Stimulated activated CD8-positive, alpha-beta memory T cell treated with anti-CD3 and anti-CD28 coated beads, Interleukin-12 subunit alpha, Interleukin-12 subunit beta, amount 100 ng/mL, for 4 hours (primary cell): ENCODE measurements around the gene LCE1B.

ENCODE experiments used
- DNase-seq: peaks from one replicate; pipeline ENCODE4 v3.0.0-alpha.2; 2020; ENCODE audit warnings: low read depth

The LCE1B gene

DNA sequence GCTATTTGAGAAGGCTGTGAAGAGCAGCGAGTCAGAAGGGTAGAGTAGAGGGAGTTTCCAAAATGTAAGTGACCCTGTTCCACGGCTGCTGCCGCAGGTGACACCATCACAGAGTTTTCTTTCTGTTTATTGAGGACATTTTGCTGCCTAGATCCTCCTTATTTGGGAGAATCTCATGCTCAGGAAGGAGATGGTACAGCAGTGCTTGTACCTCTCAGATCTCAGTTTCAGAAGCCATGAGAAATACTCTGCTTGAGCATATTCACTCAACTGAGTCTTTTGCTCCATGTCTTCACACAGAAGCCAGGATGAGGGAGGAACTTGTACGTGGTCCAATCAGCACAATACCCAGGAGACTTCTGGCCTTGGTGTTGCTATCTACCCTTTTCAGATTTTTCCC, 49.6 kb downstream of the LCE1B start:
- DNase-seq: no peak
